Measurements from ENCODE around the gene CNPY2.
"Not testable (repeated sequence)": the region's sequence is repeated elsewhere in the genome, so short reads cannot be mapped to it uniquely, and the experiment has no call there.

CNPY2 gene

GRCh38 chr12:56315622-56316473 lies at the start of gene CNPY2:
CNPY2 (minus strand) TSS chr12:56315988; CDS start chr12:56315217, 771 bp downstream.
- peak; percentile 97 for DNase-seq

DNA sequence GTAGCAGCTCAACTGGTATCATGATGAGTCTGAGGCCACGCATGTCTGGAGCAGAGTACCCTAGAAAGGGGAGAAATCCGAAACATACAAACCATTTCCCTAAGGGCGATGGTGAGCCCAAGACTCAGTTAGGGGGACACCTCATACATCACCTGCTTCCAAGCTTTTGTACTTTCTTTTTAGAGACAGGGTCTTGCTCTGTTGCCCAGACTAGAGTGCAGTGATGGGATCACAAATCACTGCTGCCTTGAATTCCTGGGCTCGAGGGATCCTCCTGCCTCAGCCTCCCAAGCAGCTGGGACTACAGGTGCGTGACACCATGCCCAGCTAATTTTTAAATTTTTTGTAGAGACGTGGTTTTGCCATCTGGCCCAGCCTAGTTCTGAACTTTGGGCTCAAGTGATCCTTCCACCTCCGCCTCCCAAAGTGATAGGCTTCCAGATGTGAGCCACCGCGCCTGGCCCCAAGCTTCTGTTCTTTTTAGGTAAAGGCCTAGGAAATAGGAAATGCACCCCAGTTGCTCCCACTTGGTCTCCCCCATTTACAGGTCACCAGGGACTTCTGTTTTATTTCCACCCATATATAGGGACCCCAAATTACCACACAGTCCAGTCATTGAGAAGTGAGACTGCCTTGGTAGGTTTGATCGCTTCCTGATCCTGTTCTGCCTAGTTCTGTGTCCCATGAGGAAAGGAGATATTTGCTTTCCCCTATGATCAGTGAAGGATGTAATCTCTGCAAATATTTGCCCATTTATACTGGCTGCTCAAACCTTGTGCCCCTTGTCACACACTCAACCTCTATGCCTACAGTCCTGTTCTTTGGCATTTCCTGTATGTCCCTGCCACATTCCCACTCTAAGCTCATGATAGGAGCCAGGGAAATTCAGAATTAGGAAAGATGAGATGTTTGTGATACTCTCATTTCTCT lies 46.6 kb upstream of the CNPY2 start, which contains the start of gene APOF:
Gene APOF, minus strand, starts transcription at position 728 of the 930 bp plus-strand sequence. Its CDS starts 112 bp downstream, at position 616.
- DNase-seq = no peak

- DNase-seq = no peak
Observed at GRCh38 chr12:56361487-56362129, 45.8 kb upstream of the CNPY2 start.

- peak; percentile 99 for DNase-seq
Observed at GRCh38 chr12:56359851-56360767, 44.3 kb upstream of the CNPY2 start, which contains the start of gene STAT2. STAT2 (minus strand) TSS chr12:56360107; CDS start chr12:56356571, 3,536 bp downstream.

DNA sequence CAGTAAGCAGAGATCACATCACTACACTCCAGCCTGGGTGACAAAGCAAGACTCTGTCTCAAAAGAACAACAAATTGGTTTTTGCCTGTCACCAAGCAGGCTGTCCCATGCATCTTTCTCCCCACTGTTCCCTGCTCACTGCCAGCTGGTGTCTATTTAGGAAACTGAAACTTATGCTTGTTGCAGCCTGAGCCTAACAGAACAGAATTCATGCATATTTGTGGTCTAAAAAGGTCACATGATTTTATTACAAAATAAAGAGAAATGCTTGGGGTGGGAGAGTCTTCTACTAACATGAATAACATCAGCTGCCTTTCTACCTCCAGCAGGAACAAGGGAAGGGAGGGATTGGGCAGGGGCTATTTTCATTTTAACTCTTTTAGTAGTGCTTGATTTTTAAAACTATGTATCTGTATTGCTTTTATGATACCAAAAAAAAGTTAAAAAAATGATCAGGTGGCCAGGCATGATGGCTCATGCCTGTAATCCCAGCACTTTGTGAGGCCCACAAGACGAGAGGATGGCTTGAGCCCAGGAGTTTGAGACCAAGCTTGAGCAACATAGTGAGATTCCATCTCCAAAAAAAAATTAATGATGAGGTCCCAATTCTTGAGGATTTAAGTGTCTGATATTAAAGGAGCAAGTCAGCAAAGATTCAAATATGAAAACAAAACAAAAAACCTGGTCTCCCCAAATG lies 43.2 kb upstream of the CNPY2 start:
- DNase-seq = no peak

DNA sequence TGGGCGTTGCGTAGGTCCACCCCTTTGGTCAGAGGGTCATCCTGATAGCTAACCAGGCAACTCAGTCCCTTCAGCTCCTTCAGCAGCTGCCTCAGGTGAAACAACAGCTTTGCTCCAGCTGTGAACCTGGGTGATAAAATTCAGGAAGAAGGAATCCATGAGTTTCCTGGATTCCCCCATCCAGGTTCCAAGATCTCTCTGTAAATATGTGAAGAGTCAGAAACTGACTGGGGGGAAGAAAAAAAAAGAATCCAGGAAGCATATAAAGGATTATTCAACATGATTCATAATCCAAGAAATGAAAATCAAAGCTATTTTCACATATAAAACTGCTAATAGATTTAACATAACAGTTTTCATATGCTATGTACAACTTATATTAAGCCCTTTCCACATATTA lies 35.5 kb upstream of the CNPY2 start:
- no peak for DNase-seq

- no peak for DNase-seq
Observed at GRCh38 chr12:56350662-56351061, 34.9 kb upstream of the CNPY2 start.

DNA sequence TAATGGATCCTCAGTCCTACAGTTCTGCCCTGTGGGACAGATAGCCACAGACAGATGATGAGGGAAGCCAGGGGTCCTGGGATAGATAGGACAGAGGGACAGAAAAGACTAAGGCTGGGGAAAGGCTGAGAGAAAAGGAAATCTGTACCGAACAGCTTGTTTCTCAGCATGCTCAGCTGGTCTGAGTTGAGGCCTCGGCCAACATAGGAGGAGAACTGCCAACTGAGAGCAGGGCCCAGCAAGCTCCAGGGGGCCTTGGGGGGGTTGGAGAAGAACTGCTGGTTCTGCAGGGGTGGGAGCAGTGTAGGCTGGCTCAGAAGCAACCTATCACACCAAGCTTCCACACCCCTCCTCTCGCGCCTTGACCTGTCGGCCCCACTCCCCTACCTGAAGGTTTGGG lies 33.0 kb upstream of the CNPY2 start:
- no peak for DNase-seq

DNA sequence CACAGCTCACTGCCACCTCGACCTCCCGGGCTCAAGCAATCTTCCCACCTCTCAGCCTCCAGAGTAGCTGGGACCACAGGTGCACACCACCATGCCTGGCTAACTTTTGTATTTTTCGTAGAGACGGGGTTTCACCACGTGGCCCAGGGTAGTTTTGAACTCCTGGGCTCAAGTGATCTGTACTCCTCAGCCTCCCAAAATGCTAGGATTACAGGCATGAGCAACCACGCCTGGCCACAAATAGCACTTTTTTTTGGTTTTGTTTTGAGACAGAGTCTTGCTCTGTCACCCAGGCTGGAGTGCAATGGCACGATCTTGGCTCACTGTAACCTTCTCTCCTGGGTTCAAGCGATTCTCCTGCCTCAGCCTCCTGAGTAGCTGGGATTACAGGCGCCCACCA lies 31.5 kb upstream of the CNPY2 start:
- DNase-seq = not testable (repeated sequence)

- DNase-seq = peak in 1 of 2 experiments; percentile 47
Observed at GRCh38 chr12:56346675-56347074, 30.9 kb upstream of the CNPY2 start.

- not testable (repeated sequence) for DNase-seq
Observed at GRCh38 chr12:56342290-56342689, 26.5 kb upstream of the CNPY2 start.

DNA sequence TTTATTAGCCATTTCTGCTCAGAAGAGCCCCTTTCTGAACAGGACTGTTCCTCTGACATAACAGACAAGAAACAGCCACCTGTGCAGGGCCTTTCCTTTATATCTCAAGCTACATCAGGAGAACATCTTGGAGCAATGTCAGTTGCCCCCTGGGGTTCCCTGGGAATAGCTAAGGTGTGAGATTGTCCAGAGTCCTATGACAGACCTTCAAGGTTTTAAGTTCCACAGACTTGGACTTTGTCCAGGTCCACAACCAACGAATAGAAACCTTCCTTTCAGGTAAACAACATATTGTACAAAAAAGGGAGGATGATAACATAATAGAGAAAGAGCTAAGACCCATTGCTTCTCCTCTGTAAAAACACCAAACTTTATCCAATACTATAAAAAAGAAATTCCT lies 25.8 kb upstream of the CNPY2 start:
- DNase-seq = no peak

- DNase-seq = no peak
Observed at GRCh38 chr12:56339158-56339422, 23.3 kb upstream of the CNPY2 start.

- peak; percentile 88 to 90 for DNase-seq
Observed at GRCh38 chr12:56338308-56339157, 22.7 kb upstream of the CNPY2 start, which contains the start of gene IL23A. IL23A (plus strand) TSS chr12:56338884; CDS start chr12:56339045, 161 bp downstream.

DNA sequence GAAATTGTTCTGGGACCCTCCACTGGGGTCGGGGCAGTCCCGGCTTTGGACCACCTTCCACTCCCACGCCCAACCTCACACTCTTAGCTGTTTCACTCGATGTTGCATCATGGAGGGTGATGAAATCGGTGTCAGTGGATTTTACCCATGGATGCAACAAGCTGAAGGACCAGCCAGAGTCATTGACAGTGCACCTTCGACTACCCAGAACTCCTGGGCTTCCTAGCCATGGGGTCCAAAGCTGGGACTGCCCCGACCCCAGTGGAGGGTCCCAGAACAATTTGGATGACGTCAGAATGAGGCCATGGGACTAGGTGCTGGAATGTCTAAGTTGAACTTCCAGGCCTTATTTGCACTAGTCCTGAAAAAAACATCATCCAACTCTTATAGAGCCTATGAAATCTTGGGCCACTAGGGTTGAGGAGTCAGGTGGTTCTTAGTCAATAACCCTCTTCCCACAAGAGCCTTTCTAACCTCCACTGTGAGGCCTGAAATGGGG lies 22.0 kb upstream of the CNPY2 start:
- peak in 1 of 2 experiments; percentile 25 for DNase-seq

- no peak for DNase-seq
Observed at GRCh38 chr12:56336361-56337167, 20.8 kb upstream of the CNPY2 start.

GRCh38 chr12:56335527-56335926 lies 19.7 kb upstream of the CNPY2 start:
- not testable (repeated sequence) for DNase-seq

- DNase-seq = no peak
Observed at GRCh38 chr12:56334490-56334793, 18.7 kb upstream of the CNPY2 start.
